ENCODE measurements around the gene UBE2N. TPM values are rescaled to one million over a fixed set of nuclear protein-coding genes. Genes with fewer than 3 reads are reported as not detected.

Gene UBE2N
- total and polyA plus RNA-seq, 2 of the 8 experiments (the other 6 are each of a cell fraction or from before 2014, with no cell fraction given), result 108 to 225 TPM

GRCh38 chr12:93429448-93429847, 12.3 kb downstream of the UBE2N start:
- no peak overlapping the region for H3K27ac ChIP-seq (ENCODE audit: low read depth, low read length)
- H4K91ac ChIP-seq (replicated peaks; ENCODE audit: insufficient read length, low read length), result no peak overlapping the region
- FAIRE-seq, result no peak
- H3K23me2 ChIP-seq (ENCODE audit: low read depth, low read length), result no peaks in the 10 kb centered on the region
- no peak overlapping the region for H4K5ac ChIP-seq (ENCODE audit: insufficient read length, low read depth, low read length)
- CTCF ChIA-PET (ENCODE audit: partially characterized antibody), result interaction anchor here (0.9 to 1.3 kb wide), 3 partner anchors 9 to 442 kb away, joined by 3 read pairs; no protein-coding TSS in a partner anchor
- H3K18ac ChIP-seq (ENCODE audit: extremely low read depth, low read length), result no peak overlapping the region
- no peak overlapping the region for H3K23ac ChIP-seq (ENCODE audit: insufficient read length)
- no peak overlapping the region for H2BK120ac ChIP-seq (replicated peaks; ENCODE audit: low read depth, low read length)
- H3K36me3 ChIP-seq (ENCODE audit: control insufficient read depth in 2 of 4, insufficient read depth in 4 of 4, low read length in 3 of 4), result no peaks in the 10 kb centered on the region
- no peaks in the 10 kb centered on the region for H3K27me3 ChIP-seq (replicated peaks in 1 of 4; ENCODE audit: control insufficient read depth in 3 of 4, extremely low read depth in 1 of 4, insufficient read depth in 3 of 4, low read length in 3 of 4)
- H4K20me1 ChIP-seq (replicated peaks in 1 of 2; ENCODE audit: control insufficient read depth in 1 of 2, insufficient read depth in 2 of 2, low read length in 2 of 2), result peaks cover 21 to 22% of the 10 kb centered on the region in 2 experiments
- H3K56ac ChIP-seq (replicated peaks; ENCODE audit: insufficient read length, low read depth, low read length), result no peak overlapping the region
- DNase-seq (ENCODE audit: low read depth in 1 of 2, low spot score in 2 of 2), result no peak
- H4K8ac ChIP-seq (ENCODE audit: extremely low read depth, insufficient read depth, low read length), result no peak overlapping the region
- no peak overlapping the region for H3K9ac ChIP-seq (replicated peaks in 1 of 4; ENCODE audit: extremely low read depth in 1 of 4, low read depth in 3 of 4, low read length in 3 of 4)
- peaks cover 0 to 3% (median 0%) of the 10 kb centered on the region in 4 experiments; a peak in 2 of 7 replicates for H3K4me1 ChIP-seq (replicated peaks in 1 of 4; ENCODE audit: control insufficient read depth in 3 of 4, insufficient read depth in 4 of 4, low read length in 3 of 4)
- H3K14ac ChIP-seq (ENCODE audit: insufficient read length), result no peak overlapping the region
- no peak overlapping the region for H2BK12ac ChIP-seq (ENCODE audit: low read depth, low read length)
- no peak overlapping the region for H3K4me3 ChIP-seq (ENCODE audit: extremely low read depth in 1 of 4, insufficient read depth in 2 of 4, low read depth in 3 of 4, low read length in 4 of 4)
- no peak overlapping the region for H3K4me2 ChIP-seq (ENCODE audit: insufficient read depth in 1 of 2, low read depth in 2 of 2, low read length in 2 of 2)
- 88% methylated on average over 1 of the region's 1 CpG; no CpG with 5 or more reads in 1 of the 2 experiments for WGBS, 2 experiments (ENCODE audit: extremely low coverage in 1 of 2, insufficient coverage in 1 of 2, insufficient read length in 1 of 2, insufficient replicate concordance in 2 of 2, low coverage in 1 of 2, low lambda C conversion rate in 2 of 2, missing lambda C conversion rate in 1 of 2)
- H3K4ac ChIP-seq (replicated peaks; ENCODE audit: insufficient read length, low read depth, low read length), result no peak overlapping the region
- H2AFZ ChIP-seq (ENCODE audit: low read length), result no peak overlapping the region
- no peak overlapping the region for H2AK5ac ChIP-seq (ENCODE audit: low read depth, low read length)
- H3K9me3 ChIP-seq (ENCODE audit: insufficient read depth in 2 of 2, low read depth in 1 of 2, low read length in 1 of 2), result no peaks in the 10 kb centered on the region
- H2BK20ac ChIP-seq (ENCODE audit: low read length), result no peak overlapping the region
- POLR2A ChIA-PET (ENCODE audit: partially characterized antibody), result no interaction called here
- peaks cover 58 to 98% of the 10 kb centered on the region in 2 experiments for H3K79me2 ChIP-seq (ENCODE audit: control insufficient read depth in 1 of 2, insufficient read depth in 2 of 2, low read length in 2 of 2)
- peaks cover 4% of the 10 kb centered on the region for H3K79me1 ChIP-seq (ENCODE audit: low read depth, low read length)
- H2BK15ac ChIP-seq (ENCODE audit: low read length), result no peak overlapping the region
- no peak overlapping the region for H2BK5ac ChIP-seq (ENCODE audit: low read depth, low read length)
- TF ChIP-seq YY1 (IDR thresholded peaks at IDR 0.05; ENCODE audit: low read depth, low read length) (no peak), CHD2 (IDR thresholded peaks at IDR 0.05; ENCODE audit: low read length) (no peak), BACH1 (IDR thresholded peaks at IDR 0.05; ENCODE audit: low read length) (no peak), POU5F1 (IDR thresholded peaks at IDR 0.05; ENCODE audit: low read depth, low read length) (no peak), MAX (IDR thresholded peaks at IDR 0.05) (no peak), GABPA (IDR thresholded peaks at IDR 0.05; ENCODE audit: borderline replicate concordance, insufficient read depth, low read length) (no peak), ASH2L (IDR thresholded peaks at IDR 0.05; ENCODE audit: low read length) (no peak)
